HL-60 (cell line): ENCODE measurements around the gene IMMP2L.

Experiments used
- GABPA ChIP-seq: IDR thresholded peaks from 2 replicates; pipeline ENCODE4 v1.6.1; 2012; ENCODE audit warnings: low read depth
- POLR2AphosphoS5 ChIP-seq: IDR thresholded peaks from 2 replicates; pipeline ENCODE4 v1.6.1; 2012; ENCODE audit warnings: low read depth
- TF ChIP-seq, protein P1 (sequence below): IDR thresholded peaks from one replicate; pipeline ENCODE4 v1.5.1; 2011; ENCODE audit warnings: low read length, control low read depth, inconsistent platforms; ENCODE audit not compliant: insufficient read depth

DNA sequence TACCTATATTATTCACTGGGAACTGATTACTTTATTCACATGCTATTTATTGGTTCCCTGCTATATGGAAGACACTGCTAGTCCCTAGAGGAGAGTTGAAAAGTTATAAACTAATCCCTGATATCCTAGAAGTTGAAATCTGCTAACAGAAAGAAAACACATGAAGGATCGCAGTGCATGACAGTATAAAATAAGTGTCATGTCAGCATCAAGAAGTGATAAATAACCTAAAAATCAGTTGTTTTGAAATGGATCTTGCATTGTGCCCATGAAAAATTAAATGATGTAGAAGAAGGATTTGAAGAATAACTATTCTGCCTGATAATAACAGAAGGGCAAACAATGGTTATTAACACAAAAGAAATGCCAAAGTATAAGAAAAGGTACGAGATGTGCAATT lies 764.6 kb downstream of the IMMP2L start:
- TF ChIP-seq, protein P1, sequence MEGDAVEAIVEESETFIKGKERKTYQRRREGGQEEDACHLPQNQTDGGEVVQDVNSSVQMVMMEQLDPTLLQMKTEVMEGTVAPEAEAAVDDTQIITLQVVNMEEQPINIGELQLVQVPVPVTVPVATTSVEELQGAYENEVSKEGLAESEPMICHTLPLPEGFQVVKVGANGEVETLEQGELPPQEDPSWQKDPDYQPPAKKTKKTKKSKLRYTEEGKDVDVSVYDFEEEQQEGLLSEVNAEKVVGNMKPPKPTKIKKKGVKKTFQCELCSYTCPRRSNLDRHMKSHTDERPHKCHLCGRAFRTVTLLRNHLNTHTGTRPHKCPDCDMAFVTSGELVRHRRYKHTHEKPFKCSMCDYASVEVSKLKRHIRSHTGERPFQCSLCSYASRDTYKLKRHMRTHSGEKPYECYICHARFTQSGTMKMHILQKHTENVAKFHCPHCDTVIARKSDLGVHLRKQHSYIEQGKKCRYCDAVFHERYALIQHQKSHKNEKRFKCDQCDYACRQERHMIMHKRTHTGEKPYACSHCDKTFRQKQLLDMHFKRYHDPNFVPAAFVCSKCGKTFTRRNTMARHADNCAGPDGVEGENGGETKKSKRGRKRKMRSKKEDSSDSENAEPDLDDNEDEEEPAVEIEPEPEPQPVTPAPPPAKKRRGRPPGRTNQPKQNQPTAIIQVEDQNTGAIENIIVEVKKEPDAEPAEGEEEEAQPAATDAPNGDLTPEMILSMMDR: no peak
- TF ChIP-seq GABPA (no peak), POLR2AphosphoS5 (no peak)
